Activated CD8-positive, alpha-beta memory T cell treated with anti-CD3 and anti-CD28 coated beads, Interleukin-2, amount 50 U/mL, for 4 hours (primary cell): ENCODE measurements around the gene KIAA0586.
A peak's percentile ranks its signal among the peaks of the same experiment; 100 is the strongest.
"Not testable (repeated sequence)": the region's sequence is repeated elsewhere in the genome, so short reads cannot be mapped to it uniquely, and the experiment has no call there.

ENCODE experiments used
- DNase-seq: peaks from one replicate; pipeline ENCODE4 v3.0.0-alpha.2; 2020

The KIAA0586 gene

DNA sequence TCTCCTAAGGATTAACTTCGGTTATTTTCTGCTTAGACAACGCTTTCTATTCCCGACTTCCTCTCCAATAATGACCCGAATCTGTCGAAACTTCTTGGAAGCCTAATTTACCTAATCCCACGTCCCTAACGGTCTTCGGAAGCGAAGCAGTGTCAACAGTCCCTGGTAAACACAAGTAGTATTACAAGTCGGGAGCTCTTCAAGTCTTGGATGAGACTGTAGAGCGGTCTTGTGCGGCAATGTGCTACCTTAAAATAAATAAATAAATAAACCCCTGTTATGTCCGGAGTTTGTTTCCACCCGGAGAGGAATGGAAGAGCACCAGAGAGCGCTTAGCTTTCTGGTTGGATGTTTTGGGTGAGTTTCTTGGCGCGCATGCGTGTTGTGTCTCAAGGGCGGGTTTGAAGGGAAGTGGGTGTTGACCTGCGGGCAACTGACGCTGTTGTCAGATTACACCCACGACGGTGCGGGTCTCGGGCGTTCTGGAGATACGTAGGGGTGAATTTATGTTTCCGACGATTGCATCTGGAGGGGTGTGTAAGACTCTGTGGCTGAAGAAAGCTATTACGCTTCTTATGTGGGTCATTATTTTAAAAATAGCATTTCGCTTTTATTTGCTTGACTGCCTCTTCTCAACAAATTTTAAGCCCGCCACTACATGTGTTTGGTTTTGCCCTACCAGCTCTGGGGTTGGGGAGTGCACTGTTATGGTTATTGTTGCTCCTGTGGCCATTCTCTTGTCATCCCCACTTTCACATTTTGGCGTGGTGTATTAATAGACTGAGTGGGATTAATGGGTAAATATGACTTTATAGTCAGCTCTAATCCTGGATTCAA, at the start of gene KIAA0586, which contains the start of gene TIMM9:
KIAA0586 (plus strand) TSS at position 439 of the 837 bp plus-strand sequence. CDS start 546 bp downstream, outside the sequence.
TIMM9 (minus strand) TSS at position 251 of the 837 bp plus-strand sequence. CDS start 15,586 bp downstream, outside the sequence.
- DNase-seq: peak; percentile 94

DNA sequence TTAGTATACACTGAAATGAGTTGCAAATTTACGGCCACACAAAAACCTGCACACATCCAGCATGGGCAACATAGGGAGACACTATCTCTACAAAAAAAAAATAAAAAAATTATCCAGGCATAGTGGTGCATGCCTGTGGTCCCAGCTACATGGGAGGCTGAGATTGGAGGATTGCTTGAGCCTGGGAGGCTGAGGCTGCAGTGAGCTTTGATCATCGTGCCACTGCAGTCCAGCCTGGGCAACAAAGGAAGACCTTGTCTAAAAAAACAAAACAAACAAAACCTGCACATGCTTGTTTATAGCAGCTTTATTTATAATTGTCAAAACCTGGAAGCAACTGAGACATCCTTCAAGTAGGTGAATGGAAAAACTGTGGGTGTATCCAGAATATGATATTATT, 36.7 kb upstream of the KIAA0586 start:
- no peak for DNase-seq

DNA sequence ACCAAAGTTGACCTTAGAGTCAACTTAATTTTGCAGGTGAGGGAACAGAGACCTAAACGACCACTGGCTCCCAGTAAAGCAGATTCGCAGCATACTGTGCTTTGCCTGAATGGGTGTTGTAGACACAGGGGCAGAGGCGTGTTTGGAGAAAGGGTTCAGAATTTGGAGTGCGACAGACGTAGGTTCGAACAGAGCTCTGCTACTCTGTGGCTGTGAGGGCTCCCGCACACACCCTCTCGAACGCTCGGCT, 32.0 kb upstream of the KIAA0586 start:
- no peak for DNase-seq

DNA sequence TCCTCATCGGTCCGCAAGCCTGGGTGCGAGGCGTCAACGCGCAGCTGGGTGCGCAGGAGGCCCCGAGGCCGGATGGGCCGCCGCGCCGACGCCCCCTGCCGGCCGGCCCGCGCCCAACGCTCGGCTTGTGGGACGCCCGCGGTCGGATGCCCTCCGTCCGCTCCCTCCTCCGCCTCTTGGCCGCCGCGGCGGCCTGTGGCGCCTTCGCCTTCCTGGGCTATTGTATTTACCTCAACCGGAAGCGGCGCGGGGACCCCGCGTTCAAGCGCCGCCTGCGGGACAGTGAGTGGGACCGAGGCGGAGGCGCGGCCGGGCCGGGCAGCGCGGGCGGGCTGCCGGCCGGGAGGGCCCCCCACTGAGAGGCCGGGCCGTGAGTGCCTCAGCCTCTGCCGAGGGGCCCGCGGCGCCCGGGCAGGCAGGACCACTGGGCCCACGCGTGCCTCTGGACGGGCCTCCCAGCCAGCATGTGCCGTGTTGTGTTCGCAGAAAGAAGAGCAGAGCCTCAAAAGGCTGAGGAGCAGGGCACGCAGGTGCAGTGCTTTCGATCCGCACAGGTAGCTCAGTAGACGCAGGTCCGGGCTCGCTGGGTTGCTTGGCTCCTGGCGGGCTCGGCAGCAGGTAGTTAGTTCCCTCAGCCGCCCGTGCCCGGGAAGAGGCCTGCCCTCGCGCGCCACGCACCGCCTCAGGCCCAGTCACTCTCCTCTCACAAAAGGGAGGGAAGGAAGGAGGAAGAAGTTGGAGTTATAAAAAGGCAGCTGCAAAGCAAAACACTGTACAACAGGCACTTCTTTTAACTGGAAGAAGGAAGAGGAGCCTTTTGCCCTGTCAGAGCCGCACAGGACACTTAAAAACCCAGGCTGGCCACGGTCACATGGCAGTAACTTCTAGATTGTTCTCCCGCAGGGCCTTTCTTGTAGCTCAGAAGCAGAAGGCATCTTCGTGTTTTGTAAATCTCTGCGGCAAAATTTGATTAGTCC, 31.4 kb upstream of the KIAA0586 start, which contains the start of gene TOMM20L:
TOMM20L (plus strand) TSS at position 119 of the 977 bp plus-strand sequence; CDS start at position 147, 28 bp downstream.
- DNase-seq: peak; percentile 74

DNA sequence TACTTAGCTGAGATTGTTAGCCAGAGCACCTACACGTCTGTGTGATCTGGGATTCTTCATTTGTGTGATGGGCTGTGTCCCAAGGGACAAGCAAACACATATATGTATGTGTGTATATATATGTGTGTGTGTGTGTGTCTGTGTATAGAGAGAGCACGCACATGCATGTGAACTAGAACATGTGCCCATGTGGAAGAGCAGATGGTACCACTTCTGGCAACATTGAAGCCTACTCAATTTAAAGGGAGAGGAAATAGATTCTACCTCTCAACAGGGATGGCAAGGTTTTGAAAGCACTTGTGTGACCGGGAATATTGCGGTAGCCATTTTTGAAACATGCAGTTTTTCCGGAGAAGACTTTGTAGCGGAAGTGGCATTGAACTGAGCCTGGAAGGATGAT, 30.4 kb upstream of the KIAA0586 start:
- no peak for DNase-seq

DNA sequence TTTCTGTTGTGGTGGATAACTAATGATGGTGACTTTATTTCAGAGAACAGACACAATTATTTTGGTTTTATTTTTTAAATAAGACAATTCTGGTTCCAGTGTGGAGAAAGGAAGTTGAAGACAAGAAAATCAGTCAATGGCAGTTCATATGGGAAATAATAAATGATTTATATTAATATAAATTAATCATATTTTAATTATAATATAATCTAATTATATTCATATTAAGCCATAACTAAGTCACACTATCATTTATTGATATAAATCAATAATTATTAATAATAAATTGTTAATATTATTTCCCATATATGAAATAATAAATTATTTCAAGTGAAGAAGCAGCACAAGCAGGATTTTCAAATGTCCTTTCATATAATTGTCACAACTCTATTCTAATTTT, 29.0 kb upstream of the KIAA0586 start:
- DNase-seq: no peak

DNA sequence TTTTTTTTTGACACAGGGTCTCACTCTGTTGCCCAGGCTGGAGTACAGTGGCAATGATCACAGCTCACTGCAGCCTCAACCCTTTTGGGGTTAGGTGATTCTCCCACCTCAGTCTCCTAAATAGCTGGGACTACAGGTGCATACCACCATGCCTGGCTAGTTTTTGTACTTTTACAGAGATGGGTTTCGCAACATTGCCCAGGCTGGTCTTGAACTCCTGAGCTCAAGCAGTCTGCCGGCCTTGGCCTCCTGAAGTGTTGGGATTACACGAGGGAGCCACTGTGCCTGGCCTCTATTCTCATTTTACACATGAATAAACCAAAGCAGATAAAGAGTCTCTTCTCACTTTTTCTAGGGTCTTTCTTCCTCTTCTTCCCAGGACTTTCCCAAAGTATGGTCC, 28.6 kb upstream of the KIAA0586 start:
- no peak for DNase-seq

DNA sequence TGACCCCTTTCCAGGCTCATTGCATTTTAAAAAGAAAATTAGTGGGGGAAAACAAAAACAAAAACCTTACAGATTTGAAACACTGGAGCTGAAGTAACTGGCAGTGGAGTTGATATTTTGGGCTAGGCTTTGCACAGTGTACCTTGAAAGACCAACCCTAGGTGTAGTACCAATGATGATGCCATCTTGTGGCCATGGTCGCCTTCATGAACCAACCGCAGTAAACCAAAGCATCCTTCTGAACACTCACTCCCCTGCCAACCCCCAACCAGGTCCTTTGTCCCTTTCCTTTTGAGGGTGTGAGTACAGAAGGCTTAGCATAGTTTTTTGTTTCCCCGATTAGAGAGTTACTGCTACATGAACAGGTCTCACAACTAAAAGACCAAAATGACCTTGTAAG, 25.9 kb upstream of the KIAA0586 start:
- DNase-seq: no peak

DNA sequence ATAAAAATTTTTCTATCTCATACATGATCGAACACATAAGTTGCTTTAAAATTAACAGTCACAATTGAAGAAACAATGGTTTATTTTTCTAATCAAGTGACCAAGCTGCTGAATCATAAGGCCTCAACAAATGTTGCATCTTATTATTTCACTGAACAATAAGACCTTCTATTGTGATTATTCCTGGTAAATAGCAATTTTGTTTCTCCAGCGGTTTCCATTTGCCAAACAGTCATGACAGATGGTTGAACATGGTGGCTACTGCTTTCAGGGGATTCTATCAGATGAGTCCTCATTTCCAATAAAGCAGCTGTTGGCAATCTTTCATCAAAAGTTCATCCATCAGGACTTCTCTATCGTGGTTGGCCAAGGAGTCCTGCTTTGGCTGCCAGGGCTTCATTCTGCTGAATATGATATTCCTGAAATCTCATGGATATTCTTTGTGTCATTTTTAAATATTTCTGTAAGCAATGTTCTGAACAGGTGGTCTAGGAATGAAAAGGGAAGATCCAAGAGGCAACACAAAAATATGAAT, 18.8 kb upstream of the KIAA0586 start:
- no peak for DNase-seq

DNA sequence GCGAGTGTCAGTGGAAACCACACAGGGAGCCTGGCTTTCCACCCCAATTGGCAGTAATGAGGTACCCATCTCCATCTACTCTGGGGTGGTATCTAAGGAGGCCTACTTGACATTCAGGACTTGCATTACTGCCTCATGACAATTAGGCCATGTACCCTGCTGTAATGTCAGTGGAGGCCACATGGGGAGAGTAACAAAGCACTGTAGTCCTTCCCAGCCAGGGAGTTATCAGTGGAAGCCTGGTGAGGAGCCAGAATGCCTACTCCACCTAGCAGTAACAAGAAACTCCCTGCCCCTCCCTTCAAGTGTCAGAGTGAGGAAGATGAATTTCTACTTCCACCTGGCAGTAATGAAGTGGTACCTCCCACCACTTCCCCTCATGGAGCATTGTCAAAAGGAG, 12.7 kb upstream of the KIAA0586 start:
- no peak for DNase-seq

DNA sequence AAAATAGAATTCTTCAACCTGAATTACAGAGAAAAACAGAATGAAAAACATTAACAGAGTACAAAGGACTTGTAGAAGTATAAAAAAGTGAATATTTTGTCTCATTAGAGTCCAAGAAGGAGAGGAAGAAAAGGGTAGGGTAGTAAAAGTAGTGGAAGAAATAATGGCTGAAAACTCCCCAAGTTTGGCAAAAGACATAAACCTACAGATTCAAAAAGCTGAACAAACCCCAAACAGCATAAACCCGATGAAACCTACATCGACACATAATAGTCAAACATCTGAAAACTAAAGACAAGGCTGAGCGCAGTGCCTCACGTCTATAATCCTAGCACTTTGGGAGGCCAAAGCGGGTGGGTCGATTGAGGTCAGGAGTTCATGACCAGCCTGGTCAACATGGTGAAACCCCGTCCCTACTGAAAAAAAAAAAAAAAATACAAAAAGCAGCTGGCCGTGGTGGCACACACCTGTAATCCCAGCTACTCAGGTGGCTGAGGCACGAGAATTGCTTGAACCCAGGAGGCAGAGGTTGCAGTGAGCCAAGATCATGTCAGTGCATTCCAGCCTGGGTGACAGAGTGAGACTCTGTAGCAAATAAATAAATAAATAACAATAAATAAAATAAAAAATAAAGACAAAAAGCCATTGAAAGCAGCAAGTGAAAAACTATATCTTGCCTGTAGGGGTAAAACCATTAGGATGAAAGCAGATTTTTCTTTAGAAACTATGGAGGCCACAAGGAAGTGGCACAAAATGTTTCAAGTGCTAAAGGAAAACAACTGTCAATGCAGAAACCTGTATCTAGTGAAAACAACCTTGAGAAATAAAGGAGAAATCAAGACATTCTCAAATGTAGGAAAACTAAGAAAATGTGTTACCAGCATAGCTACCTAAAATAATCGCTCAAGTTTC, 11.6 kb upstream of the KIAA0586 start:
- DNase-seq: no peak

DNA sequence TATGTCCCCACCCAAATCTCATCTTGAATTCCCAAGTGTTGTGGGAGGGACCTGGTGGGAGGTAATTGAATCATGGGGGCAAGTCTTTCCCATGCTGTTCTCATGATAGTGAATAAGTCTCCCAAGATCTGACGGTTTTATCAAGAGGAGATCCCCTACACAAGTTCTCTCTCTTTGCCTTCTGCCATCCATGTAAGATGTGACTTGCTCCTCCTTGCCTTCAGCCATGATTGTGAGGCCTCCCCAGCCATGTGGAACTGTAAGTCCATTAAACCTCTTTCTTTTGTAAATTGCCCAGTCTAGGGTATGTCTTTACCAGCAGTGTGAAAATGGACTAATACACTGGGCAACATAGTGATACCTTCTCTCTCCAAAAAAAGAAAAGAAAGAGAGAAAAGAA, 10.6 kb upstream of the KIAA0586 start:
- not testable (repeated sequence) for DNase-seq

DNA sequence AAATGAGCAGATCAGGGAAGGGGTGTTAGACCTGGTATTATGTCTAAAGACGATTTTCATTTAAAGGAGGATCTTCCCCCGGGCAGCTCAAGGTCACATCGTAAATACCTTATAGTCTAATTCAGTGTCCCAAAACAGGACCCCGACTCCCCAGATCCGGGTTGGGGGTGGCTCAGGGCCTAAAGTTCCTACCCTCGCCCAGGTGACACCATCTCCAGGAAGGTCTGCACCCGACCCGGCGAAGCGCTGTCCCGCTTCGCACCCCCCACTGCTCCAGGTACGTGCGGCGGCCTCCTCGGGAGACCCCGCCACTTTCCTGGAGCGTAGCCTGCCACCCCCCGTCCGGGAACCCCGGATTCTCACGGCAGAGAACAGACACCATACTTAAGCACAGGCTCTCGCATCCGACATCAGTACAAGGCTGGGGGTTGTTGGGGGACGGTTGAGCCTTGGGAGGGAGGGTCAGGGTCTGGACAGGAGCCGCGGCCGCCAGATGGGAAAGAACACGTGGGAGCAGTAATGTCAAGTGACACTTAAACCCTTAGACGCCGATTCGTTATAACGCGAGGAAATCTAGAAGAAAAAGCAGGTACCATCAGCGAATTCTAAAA, 744 bp upstream of the KIAA0586 start:
- peak; percentile 47 for DNase-seq

DNA sequence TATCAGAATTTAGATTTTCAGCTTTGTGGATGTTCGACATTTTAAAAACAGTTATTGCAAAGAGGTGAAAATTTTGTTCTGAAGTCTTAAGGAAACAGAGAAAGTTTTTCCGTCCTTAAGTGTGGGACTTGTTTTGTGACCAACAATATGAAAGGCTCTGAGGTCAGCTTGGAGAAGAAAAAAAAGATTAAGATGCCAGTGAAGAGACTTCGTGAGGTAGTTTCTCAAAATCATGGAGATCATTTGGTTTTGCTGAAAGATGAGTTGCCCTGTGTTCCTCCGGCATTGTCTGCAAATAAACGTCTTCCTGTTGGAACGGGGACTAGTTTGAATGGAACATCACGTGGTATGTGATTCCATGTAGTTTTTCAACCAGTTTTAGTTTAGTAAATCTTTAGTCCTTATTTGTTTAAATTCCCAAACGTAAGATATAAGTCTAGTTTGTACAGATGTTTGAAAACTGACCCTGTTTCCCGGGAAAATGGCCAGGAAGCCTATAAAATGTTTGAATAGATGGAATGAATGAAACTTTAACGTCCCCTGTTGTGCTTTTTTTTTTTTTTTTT, 682 bp downstream of the KIAA0586 start:
- DNase-seq: no peak

DNA sequence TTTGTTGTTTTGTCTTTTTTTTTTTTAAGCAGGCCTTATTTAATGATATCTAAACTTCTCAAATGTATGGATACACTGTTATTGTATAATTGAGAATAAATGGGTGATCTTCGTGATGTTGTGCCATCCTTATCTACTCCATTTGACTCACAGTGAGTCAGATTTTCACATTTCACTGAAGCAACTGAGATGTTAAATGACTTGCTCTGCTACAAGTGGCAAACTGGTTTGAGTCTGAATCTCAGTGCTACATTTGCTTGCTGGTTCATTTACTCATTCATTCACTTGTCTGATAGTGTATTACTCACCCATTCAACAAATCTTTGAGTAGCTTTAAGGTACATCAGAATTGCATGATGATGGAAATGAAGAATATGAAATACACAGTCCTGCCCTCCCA, 2.6 kb downstream of the KIAA0586 start:
- no peak for DNase-seq

DNA sequence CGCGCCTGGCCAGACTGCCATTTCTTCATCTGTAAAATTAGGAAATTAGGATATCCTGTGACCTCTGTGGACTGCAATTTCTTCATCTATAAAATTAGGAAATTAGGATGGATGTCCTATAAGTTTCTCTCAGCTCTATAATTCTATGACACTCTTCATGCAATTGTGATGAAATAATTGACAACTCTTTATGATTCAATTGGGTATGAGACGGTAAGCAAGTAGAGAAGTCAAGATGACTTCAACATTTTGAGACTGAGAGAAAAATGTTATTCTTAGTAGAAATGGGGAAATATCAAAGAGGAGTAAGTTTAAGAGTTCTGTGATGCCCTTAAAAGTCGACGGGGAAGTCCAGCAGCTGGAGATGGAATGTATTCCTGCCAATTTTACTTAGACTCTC, 12.0 kb downstream of the KIAA0586 start:
- DNase-seq: no peak

DNA sequence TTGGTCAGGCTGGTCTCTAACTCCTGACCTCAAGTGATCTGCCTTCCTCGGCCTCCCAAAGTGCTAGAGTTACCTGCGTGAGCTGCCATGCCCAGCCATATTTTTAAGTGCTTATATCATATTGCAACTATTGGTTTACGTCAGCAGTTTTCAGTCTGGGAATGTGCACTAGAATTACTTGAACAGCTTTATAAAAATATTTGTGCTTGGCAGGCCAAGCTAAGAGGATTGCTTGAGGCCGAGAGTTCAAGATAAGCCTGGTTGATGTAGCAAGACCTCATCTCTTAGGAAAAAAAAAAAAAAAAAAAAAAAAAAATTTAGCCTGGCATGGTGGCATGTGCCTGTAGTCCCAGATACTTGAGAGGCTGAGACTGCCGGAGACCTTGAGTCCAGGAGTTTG, 17.1 kb downstream of the KIAA0586 start:
- DNase-seq: no peak

DNA sequence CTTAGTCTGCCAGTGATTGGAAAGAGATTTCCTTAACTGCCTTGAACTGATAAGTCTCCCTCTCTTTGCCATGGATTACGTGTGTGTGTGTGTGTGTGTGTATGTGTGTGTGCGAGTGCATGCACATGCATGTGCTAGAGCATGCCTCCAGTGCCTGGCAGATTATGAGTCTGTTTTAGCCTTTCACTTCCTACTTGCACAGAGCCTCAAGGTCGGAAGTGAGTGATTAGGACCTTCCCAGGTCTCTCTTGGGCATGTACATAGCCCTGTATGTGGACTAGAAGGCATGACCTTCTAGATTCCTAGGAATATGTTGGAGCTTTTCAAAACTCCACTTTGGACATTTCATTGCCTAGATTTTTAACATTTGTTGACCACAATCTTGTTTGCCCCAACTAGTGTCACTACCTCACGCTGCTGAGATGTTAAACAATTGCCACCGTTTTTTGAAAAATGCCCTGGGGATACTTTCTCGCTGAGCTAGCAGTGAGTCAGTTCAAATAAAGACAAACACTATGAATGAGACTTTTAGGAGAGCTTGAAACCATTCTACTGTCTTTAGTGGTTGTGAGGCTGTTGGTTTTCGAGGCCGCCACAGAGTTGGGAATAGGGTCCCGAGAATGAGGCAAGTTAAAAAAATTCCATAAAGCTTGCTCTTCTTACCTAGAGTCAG, 28.2 kb downstream of the KIAA0586 start:
- DNase-seq: no peak

DNA sequence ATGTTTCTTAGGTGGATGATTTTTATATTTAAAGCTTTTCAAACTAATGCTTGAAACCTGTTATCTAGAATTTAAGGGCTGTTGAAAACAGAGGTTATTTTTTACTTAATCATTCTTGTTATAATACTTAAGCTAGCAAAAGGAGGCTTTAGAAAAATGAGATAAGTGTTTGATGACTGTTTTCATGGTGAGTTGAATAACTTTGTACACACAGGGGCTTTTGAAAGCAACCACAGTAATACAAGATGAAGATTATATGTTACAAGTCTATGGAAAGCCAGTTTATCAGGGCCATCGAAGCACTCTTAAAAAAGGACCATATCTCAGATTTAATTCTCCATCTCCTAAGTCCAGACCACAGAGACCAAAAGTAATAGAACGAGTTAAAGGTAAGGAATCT, 33.3 kb downstream of the KIAA0586 start:
- no peak for DNase-seq

DNA sequence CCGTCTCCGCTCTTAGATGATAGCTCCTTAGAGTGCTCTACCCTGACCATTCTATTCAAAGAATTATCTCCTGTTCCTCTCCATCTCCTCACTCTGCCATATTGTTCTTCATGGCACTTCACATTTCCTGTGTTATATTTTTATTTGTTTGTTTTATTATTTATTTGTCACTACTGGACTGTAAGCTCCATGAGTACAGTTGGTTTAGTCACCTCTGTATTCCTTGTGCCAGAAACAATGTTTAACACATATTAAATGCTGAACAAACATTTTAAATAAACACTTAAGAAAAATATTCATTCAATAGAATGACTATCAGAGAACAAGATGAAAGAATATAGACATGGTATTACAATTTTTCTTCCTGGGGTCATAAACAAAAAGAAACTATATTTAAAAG, 35.6 kb downstream of the KIAA0586 start:
- no peak for DNase-seq

DNA sequence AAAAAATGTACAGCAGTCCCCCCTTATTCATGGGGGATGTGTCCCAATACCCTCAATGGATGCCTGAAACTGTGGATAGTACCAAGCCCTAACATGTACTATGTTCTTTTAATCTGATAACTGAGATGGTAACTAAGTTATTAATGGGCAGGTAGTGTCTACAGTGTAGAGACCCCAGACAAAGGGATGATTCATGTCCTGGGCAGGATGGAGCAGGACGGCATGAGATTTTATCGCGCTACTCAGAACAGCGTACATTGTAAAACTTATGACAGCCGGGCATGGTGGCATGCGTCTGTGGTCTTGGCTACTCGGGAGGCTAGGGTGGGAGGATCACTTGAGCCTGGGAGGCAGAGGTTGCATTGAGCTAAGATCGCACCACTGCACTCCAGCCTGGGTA, 37.1 kb downstream of the KIAA0586 start:
- DNase-seq: no peak
